Neuronal stem cell (in vitro differentiated cells): ENCODE results near the gene ATG5.

Experiments used
- DNase-seq: peaks from one replicate; pipeline ENCODE4 v3.0.0-alpha.2; 2013; ENCODE audit warnings: low spot score
- H2AFZ ChIP-seq: one replicate; pipeline ENCODE4 v1.6.1; 2013; ENCODE audit warnings: mild to moderate bottlenecking, low read length, inconsistent platforms
- H2AK5ac ChIP-seq: 2 replicates; pipeline ENCODE4 v1.6.1; 2013; ENCODE audit warnings: low read depth, mild to moderate bottlenecking, inconsistent platforms, low read length, moderate library complexity, mixed read lengths
- H2BK120ac ChIP-seq: 2 replicates; pipeline ENCODE4 v1.6.1; 2013; ENCODE audit warnings: low read depth, mild to moderate bottlenecking, inconsistent platforms, low read length, moderate library complexity, mixed read lengths
- H2BK12ac ChIP-seq: one replicate; pipeline ENCODE4 v1.6.1; 2013; ENCODE audit warnings: low read length, inconsistent platforms
- H2BK15ac ChIP-seq: 2 replicates; pipeline ENCODE4 v1.6.1; 2013; ENCODE audit warnings: mild to moderate bottlenecking, low read length, inconsistent platforms, mixed read lengths
- H2BK5ac ChIP-seq: one replicate; pipeline ENCODE4 v1.6.1; 2013; ENCODE audit warnings: inconsistent platforms, mild to moderate bottlenecking, low read length, moderate library complexity
- H3K14ac ChIP-seq: one replicate; pipeline ENCODE4 v1.6.1; 2013; ENCODE audit warnings: low read length, inconsistent platforms
- H3K18ac ChIP-seq: 2 replicates; pipeline ENCODE4 v1.6.1; 2013; ENCODE audit warnings: low read length, inconsistent platforms
- H3K23ac ChIP-seq: 2 replicates; pipeline ENCODE4 v1.6.1; 2013; ENCODE audit warnings: low read depth, mild to moderate bottlenecking, mixed read lengths, low read length, inconsistent platforms; ENCODE audit not compliant: poor library complexity
- H3K27ac ChIP-seq: replicated peaks from 3 replicates; pipeline ENCODE4 v1.5.1; 2013; ENCODE audit warnings: low read length, inconsistent platforms
- H3K27me3 ChIP-seq, 3 experiments: 2 replicates each; pipeline ENCODE4 v1.6.1; 2013; ENCODE audit warnings: low read length in 3 of 3, mild to moderate bottlenecking in 2 of 3, inconsistent platforms in 1 of 3, low read depth in 1 of 3, mixed read lengths in 1 of 3, moderate library complexity in 1 of 3; ENCODE audit not compliant: control insufficient read depth in 3 of 3, insufficient read depth in 3 of 3
- H3K36me3 ChIP-seq, 2 donors: replicated peaks in 1 of 2; 2 replicates each; pipeline ENCODE4 v1.6.1; 2013; ENCODE audit warnings: low read length in 2 of 2; ENCODE audit not compliant: control insufficient read depth in 2 of 2, insufficient read depth in 2 of 2
- H3K4ac ChIP-seq: 2 replicates; pipeline ENCODE4 v1.6.1; 2013; ENCODE audit warnings: inconsistent platforms, mild to moderate bottlenecking, low read length, moderate library complexity
- H3K4me1 ChIP-seq, 2 donors: 1 replicate in 1 of 2; 2 replicates in 1 of 2; pipeline ENCODE4 v1.6.1; 2013; ENCODE audit warnings: low read length in 2 of 2, low read depth in 1 of 2; ENCODE audit not compliant: control insufficient read depth in 2 of 2, insufficient read depth in 1 of 2
- H3K4me2 ChIP-seq: one replicate; pipeline ENCODE4 v1.6.1; 2013; ENCODE audit warnings: mild to moderate bottlenecking, low read length, inconsistent platforms; ENCODE audit not compliant: insufficient read depth, poor library complexity, severe bottlenecking
- H3K4me3 ChIP-seq, 2 donors: 2 replicates each; pipeline ENCODE4 v1.5.1; 2013; ENCODE audit warnings: low read length in 2 of 2, mild to moderate bottlenecking in 2 of 2, inconsistent platforms in 1 of 2, moderate library complexity in 1 of 2
- H3K79me1 ChIP-seq: one replicate; pipeline ENCODE4 v1.6.1; 2013; ENCODE audit warnings: low read depth, mild to moderate bottlenecking, inconsistent platforms, low read length, moderate library complexity
- H3K9ac ChIP-seq: one replicate; pipeline ENCODE4 v1.6.1; 2013; ENCODE audit warnings: mild to moderate bottlenecking, low read depth, low read length, inconsistent platforms; ENCODE audit not compliant: poor library complexity
- H3K9me3 ChIP-seq, 2 donors: replicated peaks in 1 of 2; 2 replicates each; pipeline versions ENCODE3 to v1.6.1; 2013; ENCODE audit warnings: low read length in 2 of 2, mild to moderate bottlenecking in 2 of 2, inconsistent platforms in 1 of 2, low read depth in 1 of 2, mixed read lengths in 1 of 2, moderate library complexity in 1 of 2; ENCODE audit not compliant: control insufficient read depth in 2 of 2, insufficient read depth in 1 of 2
- H4K8ac ChIP-seq: one replicate; pipeline ENCODE4 v1.6.1; 2013; ENCODE audit warnings: low read depth, mild to moderate bottlenecking, inconsistent platforms, low read length, moderate library complexity
- H4K91ac ChIP-seq: one replicate; pipeline ENCODE4 v1.6.1; 2013; ENCODE audit warnings: low read length, low read depth, mild to moderate bottlenecking, inconsistent platforms; ENCODE audit not compliant: poor library complexity
- WGBS, 2 donors: extraction: QIAGEN DNeasy Blood & Tissue Kit; methylation state at CpG; one replicate each; pipeline ENCODE4 v1.1.7; 2013; ENCODE audit warnings: missing lambda C conversion rate in 2 of 2, mixed read lengths in 1 of 2; ENCODE audit not compliant: insufficient read length in 2 of 2, insufficient replicate concordance in 1 of 2; ENCODE audit errors: extremely low coverage in 2 of 2; 5-methylcytosine and 5-hydroxymethylcytosine counted together

Gene ATG5

DNA sequence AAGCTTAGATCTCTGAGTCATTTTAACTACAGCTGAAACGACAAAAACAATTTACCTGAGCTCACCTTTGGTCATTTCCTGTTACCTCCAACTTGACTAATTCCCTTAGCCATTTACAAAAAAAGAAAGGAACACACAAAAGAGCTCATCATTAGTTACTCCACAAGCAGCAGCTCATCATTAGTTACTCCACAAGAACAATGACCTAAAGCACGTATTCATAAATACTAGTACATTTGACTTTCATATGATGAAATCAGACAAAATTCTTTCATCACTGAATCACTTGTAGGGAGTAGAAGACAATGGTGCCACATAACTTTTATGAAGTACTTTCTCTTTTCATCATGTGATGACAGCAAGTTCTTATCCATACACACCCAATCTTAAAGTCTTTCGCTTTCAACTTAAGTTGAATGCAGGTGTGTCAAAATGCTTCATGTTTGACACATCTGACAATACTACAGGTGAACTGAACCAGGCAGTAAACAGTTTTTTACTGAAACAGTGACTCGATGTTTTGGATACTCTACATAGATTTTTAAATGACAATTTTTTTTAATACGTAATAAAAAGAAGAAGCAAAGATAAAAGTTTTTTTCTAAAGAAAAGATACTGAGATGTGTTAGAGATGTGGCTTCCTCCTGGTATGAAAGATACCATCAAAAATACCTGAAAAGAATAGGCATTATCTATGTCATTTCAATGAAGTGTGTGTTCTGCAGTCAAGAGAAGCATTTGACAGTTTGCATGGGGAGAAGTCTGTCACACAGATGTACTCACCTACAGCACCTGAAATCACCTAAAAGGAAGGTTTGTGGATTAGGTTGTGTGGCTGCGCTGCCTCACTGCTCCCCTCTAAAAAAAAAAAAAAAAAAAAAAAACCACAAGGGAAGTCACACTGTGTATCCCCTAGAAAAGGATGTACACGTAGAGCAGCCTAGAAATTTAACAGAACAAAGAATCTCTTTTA is 130.3 kb downstream of the ATG5 start:
- Histone ChIP-seq H2AK5ac (no peak overlapping the region), H2BK5ac (no peak overlapping the region), H3K14ac (no peak overlapping the region), H3K9me3 (no peaks in the 10 kb centered on the region), H4K8ac (no peak overlapping the region), H2AFZ (no peak overlapping the region), H3K36me3 (no peaks in the 10 kb centered on the region), H3K27me3 (no peaks in the 10 kb centered on the region), H3K4ac (no peak overlapping the region), H4K91ac (no peak overlapping the region), H2BK120ac (no peak overlapping the region), H3K79me1 (no peaks in the 10 kb centered on the region), H3K27ac (no peak overlapping the region), H2BK15ac (no peak overlapping the region), H3K4me3 (no peak overlapping the region), H2BK12ac (no peak overlapping the region), H3K9ac (no peak overlapping the region), H3K4me1 (no peaks in the 10 kb centered on the region), H3K4me2 (no peak overlapping the region), H3K18ac (no peak overlapping the region), H3K23ac (no peak overlapping the region)
- DNase-seq: no peak
- WGBS, 2 donors: no CpG with 5 or more reads among the region's 7 CpGs

DNA sequence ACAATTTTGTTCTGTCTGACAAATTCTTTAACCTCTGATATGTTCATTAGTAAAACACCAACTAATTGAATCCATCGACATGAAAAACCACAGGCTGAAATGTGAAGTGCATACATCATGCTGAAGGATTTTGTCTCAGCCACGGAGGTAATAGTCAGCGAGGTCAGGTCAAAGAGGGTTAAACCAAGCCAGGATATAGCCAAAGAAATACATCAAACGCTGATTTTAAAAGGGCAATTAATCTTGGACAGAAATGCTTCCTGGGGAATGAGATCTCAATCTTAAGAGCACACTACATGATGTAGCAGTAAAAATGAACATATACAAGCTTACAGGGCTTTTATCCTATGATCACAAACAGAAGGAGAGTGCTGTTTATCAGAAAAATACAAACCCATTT is 132.7 kb downstream of the ATG5 start:
- no peak overlapping the region for H3K14ac ChIP-seq
- no peaks in the 10 kb centered on the region for H3K4me1 ChIP-seq
- no peak overlapping the region for H3K4ac ChIP-seq
- DNase-seq: no peak
- no peaks in the 10 kb centered on the region for H3K79me1 ChIP-seq
- H3K36me3 ChIP-seq: no peaks in the 10 kb centered on the region
- H2AK5ac ChIP-seq: no peak overlapping the region
- no peak overlapping the region for H4K8ac ChIP-seq
- no peak overlapping the region for H2BK120ac ChIP-seq
- no peaks in the 10 kb centered on the region for H3K27me3 ChIP-seq
- H3K18ac ChIP-seq: no peak overlapping the region
- no peak overlapping the region for H4K91ac ChIP-seq
- H2BK12ac ChIP-seq: no peak overlapping the region
- H3K27ac ChIP-seq: no peak overlapping the region
- no peak overlapping the region for H2BK5ac ChIP-seq
- H3K23ac ChIP-seq: no peak overlapping the region
- H3K4me2 ChIP-seq: no peak overlapping the region
- H3K4me3 ChIP-seq: no peak overlapping the region
- H2BK15ac ChIP-seq: no peak overlapping the region
- H3K9me3 ChIP-seq: no peaks in the 10 kb centered on the region
- no peak overlapping the region for H3K9ac ChIP-seq
- no CpG with 5 or more reads among the region's 4 CpGs for WGBS, 2 donors
- no peak overlapping the region for H2AFZ ChIP-seq

GRCh38 chr6:106188104-106188794 is 137.3 kb downstream of the ATG5 start:
- no peak for DNase-seq

GRCh38 chr6:106187424-106187982 is 138.1 kb downstream of the ATG5 start:
- no peak overlapping the region for H4K91ac ChIP-seq
- H2BK15ac ChIP-seq: no peak overlapping the region
- no peak overlapping the region for H2AK5ac ChIP-seq
- no peak overlapping the region for H2AFZ ChIP-seq
- no peak overlapping the region for H2BK5ac ChIP-seq
- no peak overlapping the region for H3K4ac ChIP-seq
- no peak overlapping the region for H3K18ac ChIP-seq
- no peak overlapping the region for H3K4me3 ChIP-seq
- H3K14ac ChIP-seq: no peak overlapping the region
- no CpG with 5 or more reads among the region's 1 CpG for WGBS, 2 donors
- H3K36me3 ChIP-seq: peaks cover 0 to 10% of the 10 kb centered on the region in 2 donors
- no peaks in the 10 kb centered on the region for H3K79me1 ChIP-seq
- H3K4me1 ChIP-seq: no peaks in the 10 kb centered on the region
- H2BK12ac ChIP-seq: no peak overlapping the region
- H2BK120ac ChIP-seq: no peak overlapping the region
- no peaks in the 10 kb centered on the region for H3K9me3 ChIP-seq
- H3K27ac ChIP-seq: no peak overlapping the region
- no peaks in the 10 kb centered on the region for H3K27me3 ChIP-seq
- no peak overlapping the region for H4K8ac ChIP-seq
- no peak overlapping the region for H3K9ac ChIP-seq
- H3K23ac ChIP-seq: no peak overlapping the region
- H3K4me2 ChIP-seq: no peak overlapping the region
- DNase-seq: no peak

More at GRCh38 chr6:106188104-106188794, 137.3 kb downstream of the ATG5 start:
- Histone ChIP-seq H3K4ac (no peak overlapping the region), H3K4me2 (no peak overlapping the region), H3K36me3 (peaks cover 0 to 10% of the 10 kb centered on the region in 2 donors), H3K14ac (no peak overlapping the region), H3K27ac (no peak overlapping the region), H3K23ac (no peak overlapping the region), H3K79me1 (no peaks in the 10 kb centered on the region), H3K27me3 (no peaks in the 10 kb centered on the region), H2BK15ac (no peak overlapping the region), H3K9me3 (no peaks in the 10 kb centered on the region), H3K4me1 (no peaks in the 10 kb centered on the region), H4K91ac (no peak overlapping the region), H3K9ac (no peak overlapping the region), H3K4me3 (no peak overlapping the region), H2BK12ac (no peak overlapping the region), H2AK5ac (no peak overlapping the region), H2BK5ac (no peak overlapping the region), H4K8ac (no peak overlapping the region), H2BK120ac (no peak overlapping the region), H2AFZ (no peak overlapping the region), H3K18ac (no peak overlapping the region)
- WGBS, 2 donors: no CpG with 5 or more reads among the region's 1 CpG
